Activated CD8-positive, alpha-beta memory T cell treated with anti-CD3 and anti-CD28 coated beads, Interleukin-2, amount 50 U/mL, for 1 hour (primary cell): ENCODE measurements around the gene TM9SF3.
"Not testable (repeated sequence)": the region's sequence is repeated elsewhere in the genome, so short reads cannot be mapped to it uniquely, and the experiment has no call there.

Experiments
- DNase-seq: peaks from one replicate; pipeline ENCODE4 v3.0.0-alpha.2; 2020; ENCODE audit errors: extremely low read depth

TM9SF3 gene

DNA sequence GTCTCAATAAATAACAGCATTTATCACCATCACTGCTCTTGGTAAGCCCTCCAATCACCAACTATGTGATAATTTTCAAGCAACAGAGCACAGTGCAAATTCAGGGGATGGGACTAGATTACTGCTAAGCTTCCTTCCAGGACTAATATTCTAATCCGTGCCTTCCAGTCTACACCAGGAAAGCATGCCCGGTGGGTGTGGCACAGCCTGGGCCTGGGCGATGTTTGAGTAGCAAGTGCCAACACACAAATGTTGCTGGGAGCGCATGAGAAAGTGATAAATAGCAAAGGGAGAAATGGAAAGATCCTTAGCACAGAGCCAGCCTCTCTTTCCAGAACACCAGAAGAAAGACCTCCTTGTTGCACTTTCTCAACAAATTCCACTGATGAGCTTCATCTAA is 13.5 kb upstream of the TM9SF3 start:
- DNase-seq = no peak

- no peak for DNase-seq
Observed at GRCh38 chr10:96598846-96599245, 12.0 kb upstream of the TM9SF3 start.

- DNase-seq = no peak
Observed at GRCh38 chr10:96596422-96597407, 9.9 kb upstream of the TM9SF3 start.

GRCh38 chr10:96595741-96596140 is 8.9 kb upstream of the TM9SF3 start:
- no peak for DNase-seq

DNA sequence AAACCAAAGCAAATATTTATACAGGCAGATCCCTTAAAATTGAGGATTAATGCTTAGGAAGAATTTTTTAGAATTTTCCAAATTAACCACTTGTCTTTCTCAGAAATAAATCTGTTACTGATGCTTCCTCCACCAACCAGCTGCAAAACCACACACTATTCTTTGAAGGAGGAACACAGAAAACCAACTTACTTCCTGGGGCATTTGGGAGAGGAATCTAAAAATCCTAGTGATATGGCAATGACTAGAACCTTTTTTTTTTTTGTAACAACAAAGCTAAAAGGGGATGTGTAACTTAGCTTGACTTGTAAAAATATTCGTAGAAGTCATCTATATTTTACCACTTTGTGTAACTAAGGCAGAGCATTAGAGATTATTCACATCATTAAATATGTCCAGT is 5.1 kb upstream of the TM9SF3 start:
- DNase-seq = no peak

DNA sequence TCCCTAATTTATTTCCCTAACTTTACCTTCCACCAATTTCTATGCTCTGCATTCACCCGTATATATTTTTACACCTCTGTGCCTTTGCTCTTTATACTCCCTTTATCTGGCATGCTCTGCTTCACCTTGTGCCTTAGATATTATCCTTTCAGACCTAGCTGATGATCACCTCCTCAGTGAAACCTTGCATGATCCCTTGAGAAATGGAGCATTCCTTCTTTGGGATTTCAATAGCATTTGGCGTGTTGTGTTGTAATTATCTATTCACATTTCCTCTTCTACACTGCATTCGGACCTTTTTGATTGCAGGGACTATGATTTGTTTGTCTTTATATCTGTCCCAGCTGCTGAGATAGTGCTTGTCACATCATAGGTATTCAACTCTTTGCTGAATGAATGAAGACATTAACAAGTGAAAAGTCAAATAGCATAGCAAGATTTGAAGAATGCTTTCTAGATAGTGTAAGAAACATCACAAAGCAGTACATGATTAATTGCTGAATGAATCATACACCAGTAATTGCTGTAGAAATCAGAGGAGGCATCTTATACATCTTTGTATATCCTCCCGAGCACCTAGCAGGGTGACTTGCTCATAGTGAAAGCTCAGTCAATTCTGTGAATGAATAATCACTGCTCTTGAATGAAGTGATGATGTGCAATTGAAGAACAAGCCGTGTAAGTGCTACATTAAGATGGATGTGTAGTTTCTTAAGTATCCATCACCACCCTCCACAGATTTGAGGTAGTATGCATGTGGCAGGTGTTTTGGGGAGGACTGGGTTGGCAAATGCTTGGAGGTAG is 2.0 kb upstream of the TM9SF3 start:
- no peak for DNase-seq

DNA sequence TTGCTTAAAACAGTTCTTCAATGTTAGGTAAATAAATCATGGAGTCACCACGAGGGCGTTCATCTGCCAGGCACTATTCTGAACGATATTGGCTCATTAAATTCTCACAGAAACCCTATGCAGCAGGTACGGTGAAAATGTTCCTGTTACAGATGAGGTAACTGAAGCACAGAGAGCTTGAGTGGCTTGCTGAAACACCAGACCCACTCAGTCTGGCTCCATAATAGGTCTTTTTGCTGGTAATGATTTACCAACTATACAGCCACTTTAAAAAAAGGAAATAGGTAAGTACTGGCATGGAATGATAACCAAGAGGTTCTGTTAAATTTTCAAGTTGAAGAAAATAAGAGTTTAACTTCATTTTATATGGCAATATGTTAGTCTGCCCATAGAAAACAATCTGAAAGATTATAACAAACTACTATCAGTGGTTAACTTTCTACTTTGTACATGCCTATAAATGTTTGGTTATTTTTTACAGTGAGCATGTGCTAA is 1.3 kb upstream of the TM9SF3 start:
- no peak for DNase-seq

DNA sequence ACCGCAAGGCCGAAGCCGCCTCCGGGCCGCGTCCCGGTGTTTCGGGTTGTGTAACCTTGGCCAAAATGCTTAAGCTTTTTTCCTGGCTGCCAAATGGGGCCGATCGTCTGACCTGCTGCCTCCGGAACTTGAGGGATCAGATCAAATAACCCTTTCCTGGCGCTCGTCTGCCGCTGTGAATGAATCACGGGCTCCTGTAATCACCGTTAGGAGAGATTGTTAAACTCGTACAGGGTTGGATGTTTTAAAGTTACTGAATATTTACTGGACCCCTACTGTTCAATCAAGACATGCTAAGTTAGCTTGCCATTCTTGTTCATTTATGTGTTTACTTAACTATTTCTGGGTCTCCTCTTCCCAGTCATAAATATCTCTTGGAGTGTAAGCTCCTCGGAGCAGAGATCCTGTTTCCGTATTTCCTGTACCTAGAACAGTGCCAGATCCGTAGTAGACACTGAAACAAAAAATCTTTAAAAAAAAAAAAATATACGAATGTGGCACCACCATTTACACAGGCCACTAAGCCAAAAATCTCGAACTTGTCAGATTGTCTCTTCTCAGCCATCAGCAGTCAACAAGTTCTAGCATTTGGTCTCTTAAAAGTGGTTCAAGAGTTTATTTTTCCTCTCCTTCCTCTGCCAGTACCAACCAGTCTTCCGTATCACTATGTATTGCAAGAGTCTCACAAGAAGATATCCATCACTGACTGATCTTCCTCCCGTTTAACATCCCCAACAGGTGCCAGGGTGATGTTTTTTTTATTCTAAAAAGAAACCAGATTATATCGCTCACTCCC is 650 bp upstream of the TM9SF3 start:
- DNase-seq = peak; percentile 44

- no peak for DNase-seq
Observed at GRCh38 chr10:96585736-96586418, 935 bp downstream of the TM9SF3 start.

DNA sequence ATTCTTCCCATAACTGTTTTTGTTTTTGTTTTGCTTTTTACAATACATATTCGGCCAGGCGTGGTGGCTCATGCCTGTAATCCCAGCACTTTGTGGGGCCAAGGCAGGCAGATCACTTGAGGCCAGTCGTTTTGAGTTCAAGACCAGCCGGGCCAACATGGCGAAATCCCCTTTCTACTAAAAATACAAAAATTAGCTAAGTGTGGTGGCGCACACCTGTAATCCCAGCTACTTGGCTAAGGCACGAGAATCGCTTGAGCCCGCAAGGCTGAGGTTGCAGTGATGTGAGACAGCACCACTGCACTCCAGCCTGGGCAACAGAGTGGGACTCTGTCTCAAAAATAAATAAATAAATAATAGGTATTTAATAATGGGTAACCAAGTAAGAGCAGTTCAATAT is 2.3 kb downstream of the TM9SF3 start:
- no peak for DNase-seq

- DNase-seq = no peak
Observed at GRCh38 chr10:96584035-96584434, 2.8 kb downstream of the TM9SF3 start.

GRCh38 chr10:96579133-96579532 is 7.7 kb downstream of the TM9SF3 start:
- DNase-seq = no peak

DNA sequence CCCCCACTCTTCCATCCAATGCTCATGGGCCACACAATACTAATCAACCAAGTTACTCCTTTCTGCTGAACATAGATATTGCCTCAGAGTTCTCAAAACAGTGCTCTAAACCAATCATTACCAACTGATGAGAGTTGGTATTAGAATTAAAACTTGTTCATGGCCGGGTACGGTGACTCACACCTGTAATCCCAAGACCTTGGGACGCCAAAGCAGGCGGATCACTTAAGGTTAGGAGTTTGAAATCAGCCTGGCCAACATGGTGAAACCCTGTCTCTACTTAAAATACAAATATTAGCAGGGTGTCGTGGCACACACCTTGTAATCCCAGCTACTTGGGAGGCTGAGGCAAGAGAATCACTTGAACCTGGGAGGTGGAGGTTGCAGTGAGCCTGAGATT is 8.2 kb downstream of the TM9SF3 start:
- no peak for DNase-seq

DNA sequence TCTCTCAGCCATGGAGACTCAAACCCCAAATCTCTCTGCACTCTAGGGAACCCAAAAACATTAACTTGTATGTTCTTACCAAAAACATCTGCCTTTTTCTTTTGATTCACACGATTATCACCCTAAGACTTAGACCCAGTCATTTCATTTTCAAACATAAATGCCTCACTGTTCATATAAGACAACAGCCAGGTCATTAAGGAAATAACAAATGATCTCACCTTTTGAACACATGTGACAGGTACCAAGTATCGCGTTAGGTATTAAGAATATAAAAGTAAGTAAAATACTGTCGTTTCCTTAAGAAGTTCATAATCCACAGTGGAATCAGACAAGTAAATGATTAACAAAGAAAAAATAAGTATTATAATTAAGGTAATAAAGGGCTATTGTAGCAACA is 8.8 kb downstream of the TM9SF3 start:
- no peak for DNase-seq

GRCh38 chr10:96577069-96577468 is 9.7 kb downstream of the TM9SF3 start:
- no peak for DNase-seq

DNA sequence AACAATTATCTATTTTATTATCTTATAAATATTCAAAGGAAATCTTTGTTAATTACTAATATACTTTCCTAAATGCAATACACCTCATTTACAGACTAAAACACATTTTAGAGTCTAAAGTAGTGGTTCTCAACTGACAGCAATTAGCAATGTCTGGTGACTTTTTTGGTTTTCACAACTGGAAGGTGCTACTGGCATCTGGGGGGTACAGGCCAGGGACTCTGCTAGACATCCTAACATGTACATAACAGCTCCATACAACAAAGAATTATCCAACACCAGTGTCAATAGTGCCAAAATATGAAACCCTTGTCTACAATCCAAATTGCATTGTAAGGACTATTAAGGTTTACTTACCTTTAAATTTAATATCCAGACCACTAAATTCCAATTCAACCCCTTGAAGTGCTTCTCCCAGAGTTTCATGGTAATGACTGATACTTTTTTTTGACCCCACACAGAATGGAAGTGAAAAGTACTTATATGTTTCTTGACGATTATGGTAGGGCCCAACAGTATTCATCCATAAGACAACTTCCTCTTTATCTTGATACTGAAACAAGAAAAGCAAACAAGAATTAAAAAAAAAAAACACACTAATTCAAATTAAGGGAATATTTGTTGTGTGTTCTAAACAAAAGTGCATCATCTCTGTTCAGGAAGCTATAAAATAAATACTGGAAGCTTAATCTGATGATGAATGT is 10.4 kb downstream of the TM9SF3 start:
- DNase-seq = no peak

- not testable (repeated sequence) for DNase-seq
Observed at GRCh38 chr10:96574564-96574963, 12.2 kb downstream of the TM9SF3 start.

GRCh38 chr10:96573036-96573435 is 13.8 kb downstream of the TM9SF3 start:
- DNase-seq = no peak

GRCh38 chr10:96570983-96571964 is 15.5 kb downstream of the TM9SF3 start:
- DNase-seq = no peak
